ENCODE measurements around the gene SSR4. TPM values are rescaled to one million over a fixed set of nuclear protein-coding genes. Genes with fewer than 3 reads are reported as not detected.

SSR4 gene
- total and polyA plus RNA-seq, 2 of the 8 experiments (the other 6 are each of a cell fraction or from before 2014, with no cell fraction given): 168 to 642 TPM

GRCh38 chrX:153828308-153828707, 33.8 kb downstream of the SSR4 start:
- Histone ChIP-seq H3K18ac (ENCODE audit: extremely low read depth, low read length) (peak overlapping the region; percentile 90), H2BK5ac (ENCODE audit: low read depth, low read length) (peak overlapping the region; percentile 87), H2AFZ (ENCODE audit: low read length) (no peak overlapping the region), H4K8ac (ENCODE audit: extremely low read depth, insufficient read depth, low read length) (peak overlapping the region; percentile 48), H3K4me2 (ENCODE audit: insufficient read depth in 1 of 2, low read depth in 2 of 2, low read length in 2 of 2) (peak overlapping the region; percentile 61 to 72), H3K9ac (replicated peaks in 1 of 4; ENCODE audit: extremely low read depth in 1 of 4, low read depth in 3 of 4, low read length in 3 of 4) (peak overlapping the region in 2 of 4 experiments; percentile 32 to 41; a peak in 4 of 7 replicates), H3K14ac (ENCODE audit: insufficient read length) (no peak overlapping the region), H2BK12ac (ENCODE audit: low read depth, low read length) (no peak overlapping the region), H2BK120ac (replicated peaks; ENCODE audit: low read depth, low read length) (no peak overlapping the region), H4K5ac (ENCODE audit: insufficient read length, low read depth, low read length) (peak overlapping the region; percentile 10), H4K91ac (replicated peaks; ENCODE audit: insufficient read length, low read length) (peak overlapping the region; percentile 44), H3K4me3 (ENCODE audit: extremely low read depth in 1 of 4, insufficient read depth in 2 of 4, low read depth in 3 of 4, low read length in 4 of 4) (peak overlapping the region; percentile 47 to 78 (median 54)), H4K20me1 (replicated peaks in 1 of 2; ENCODE audit: control insufficient read depth in 1 of 2, insufficient read depth in 2 of 2, low read length in 2 of 2) (peaks cover 0 to 2% of the 10 kb centered on the region in 2 experiments), H3K4ac (replicated peaks; ENCODE audit: insufficient read length, low read depth, low read length) (no peak overlapping the region), H3K56ac (replicated peaks; ENCODE audit: insufficient read length, low read depth, low read length) (peak overlapping the region; percentile 28), H2AK5ac (ENCODE audit: low read depth, low read length) (peak overlapping the region; percentile 6; the same call in 1 of the 2 replicates), H3K23ac (ENCODE audit: insufficient read length) (no peak overlapping the region), H3K27me3 (replicated peaks in 1 of 4; ENCODE audit: control insufficient read depth in 3 of 4, extremely low read depth in 1 of 4, insufficient read depth in 3 of 4, low read length in 3 of 4) (peaks cover 0 to 6% (median 2%) of the 10 kb centered on the region in 4 experiments; a peak in 3 of 7 replicates), H3K27ac (ENCODE audit: low read depth, low read length) (peak overlapping the region; percentile 29; the same call in 1 of the 2 replicates), H3K23me2 (ENCODE audit: low read depth, low read length) (no peaks in the 10 kb centered on the region), H2BK20ac (ENCODE audit: low read length) (no peak overlapping the region), H3K36me3 (ENCODE audit: control insufficient read depth in 2 of 4, insufficient read depth in 4 of 4, low read length in 3 of 4) (no peaks in the 10 kb centered on the region; a peak in 1 of 8 replicates), H3K4me1 (replicated peaks in 1 of 4; ENCODE audit: control insufficient read depth in 3 of 4, insufficient read depth in 4 of 4, low read length in 3 of 4) (peaks cover 6 to 22% (median 15%) of the 10 kb centered on the region in 4 experiments; a peak in 6 of 7 replicates), H3K9me3 (ENCODE audit: insufficient read depth in 2 of 2, low read depth in 1 of 2, low read length in 1 of 2) (no peaks in the 10 kb centered on the region), H2BK15ac (ENCODE audit: low read length) (no peak overlapping the region), H3K79me2 (ENCODE audit: control insufficient read depth in 1 of 2, insufficient read depth in 2 of 2, low read length in 2 of 2) (peaks cover 23 to 58% of the 10 kb centered on the region in 2 experiments; a peak in 3 of 4 replicates), H3K79me1 (ENCODE audit: low read depth, low read length) (no peaks in the 10 kb centered on the region; the same call in 1 of the 2 replicates)
- FAIRE-seq: peak; percentile 7
- TF ChIP-seq SP1 (IDR thresholded peaks at IDR 0.05; ENCODE audit: low read depth, low read length) (no peak), ASH2L (IDR thresholded peaks at IDR 0.05; ENCODE audit: low read length) (peak; percentile 41)
- 14% methylated on average over 4 of the region's 17 CpGs; no CpG with 5 or more reads in 1 of the 2 experiments for WGBS, 2 experiments (ENCODE audit: extremely low coverage in 1 of 2, insufficient coverage in 1 of 2, insufficient read length in 1 of 2, insufficient replicate concordance in 2 of 2, low coverage in 1 of 2, low lambda C conversion rate in 2 of 2, missing lambda C conversion rate in 1 of 2)
- POLR2A ChIA-PET (ENCODE audit: partially characterized antibody): interaction anchor here (0.7 to 3.6 kb wide), 7 partner anchors 9 to 116 kb away, joined by 3 to 23 read pairs (median 3); partner anchors contain the start of gene RENBP
- no peak for DNase-seq (ENCODE audit: low read depth in 1 of 2, low spot score in 2 of 2)
- CTCF ChIA-PET (ENCODE audit: partially characterized antibody): interaction anchor here (0.9 to 1.8 kb wide), 4 partner anchors 10 to 97 kb away, joined by 4 to 6 read pairs (median 4); partner anchors contain the start of gene ARHGAP4

All from H1 (cell line).